BJ (cell line): ENCODE results near the gene CORIN. TPM values are rescaled to one million over a fixed set of nuclear protein-coding genes. Genes with fewer than 3 reads are reported as not detected.
A peak's percentile ranks its signal among the peaks of the same experiment; 100 is the strongest.

ENCODE experiments used
- CTCF ChIA-PET: fragments of 350-600 bp; formaldehyde crosslinking; extraction: SDS; loops from one replicate; lab custom pipeline; 2021; ENCODE audit warnings: antibody characterized with exemption, inconsistent platforms; lab: Yijun Ruan, JAX
- POLR2A ChIA-PET: fragments of 300-600 bp; sonication (Branson Sonifier 250); formaldehyde crosslinking; extraction: SDS; loops from one replicate; lab custom pipeline; 2021; ENCODE audit warnings: antibody characterized with exemption; lab: Charles Lee
- DNase-seq: peaks from one replicate; pipeline ENCODE4 v3.0.0-alpha.2; 2011; ENCODE audit warnings: low read depth
- H3K27me3 ChIP-seq: 2 replicates; pipeline ENCODE4 v1.6.0; 2011; ENCODE audit warnings: low read length; ENCODE audit not compliant: control insufficient read depth, insufficient read depth
- H3K36me3 ChIP-seq: 2 replicates; pipeline ENCODE4 v1.5.1; 2011; ENCODE audit warnings: low read length; ENCODE audit not compliant: control insufficient read depth, insufficient read depth
- H3K4me3 ChIP-seq: 2 replicates; pipeline ENCODE4 v1.5.1; 2011; ENCODE audit warnings: low read depth, mild to moderate bottlenecking, control low read depth, low read length
- polyA plus RNA-seq: library from polyadenylated mRNA; depleted of rRNA; stranded (reverse); fragments of >200 nt; gene quantifications from 2 replicates; pipeline ENCODE4 v1.2.3, GENCODE V29; 2011
- TF ChIP-seq, protein P1 (sequence below): IDR thresholded peaks from 2 replicates; pipeline ENCODE4 v1.5.1; 2011; ENCODE audit warnings: low read depth, mild to moderate bottlenecking, control low read depth, inconsistent platforms, low read length, moderate library complexity; ENCODE audit not compliant: insufficient read depth

Gene CORIN
- polyA plus RNA-seq, 1 experiment: 22.1 TPM

DNA sequence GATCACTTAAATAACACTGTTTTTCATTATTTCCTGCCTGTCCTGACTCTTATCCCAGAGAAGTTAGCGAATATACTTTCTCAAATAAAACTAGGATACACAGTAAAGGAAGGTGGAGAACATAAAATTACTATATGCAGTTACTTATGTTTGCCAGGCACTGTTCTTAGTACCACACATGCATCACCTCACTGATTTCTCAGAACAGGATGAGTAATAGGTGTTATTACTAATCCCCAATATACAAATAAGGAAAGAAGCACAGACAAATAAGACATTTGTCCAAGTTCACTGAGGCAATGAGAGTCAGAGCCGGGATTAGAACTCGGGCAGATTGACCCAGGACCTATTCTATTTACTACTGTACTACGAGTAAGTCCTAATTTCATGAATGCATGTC is 91.7 kb downstream of the CORIN start:
- no peak for DNase-seq

DNA sequence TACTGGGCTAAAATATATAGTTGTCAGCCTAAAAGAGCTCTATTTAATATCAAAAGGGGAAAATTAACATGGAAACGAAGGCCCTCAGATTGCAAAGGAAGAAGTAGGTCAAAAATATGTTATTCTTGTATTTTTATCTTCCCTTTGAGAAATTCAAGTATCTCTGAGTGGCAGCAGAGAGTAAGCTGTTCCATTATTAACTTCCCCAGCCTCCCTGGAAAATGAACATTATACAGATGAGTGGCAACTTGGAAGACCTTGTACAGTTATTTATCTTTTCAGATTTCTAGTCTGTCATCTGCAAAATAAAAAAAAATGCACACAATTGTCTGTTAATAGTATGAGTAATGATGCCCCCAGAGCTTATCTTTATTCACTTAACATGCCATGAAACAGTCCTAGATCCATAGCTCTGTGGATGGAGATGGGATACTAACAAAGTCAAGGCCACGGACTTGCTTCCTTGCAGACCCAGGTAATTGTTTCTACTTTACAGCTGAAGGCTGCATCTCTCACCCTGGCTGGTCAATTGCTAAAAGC is 93.0 kb downstream of the CORIN start:
- DNase-seq: no peak
- Histone ChIP-seq H3K4me3 (no peak overlapping the region), H3K36me3 (no peaks in the 10 kb centered on the region), H3K27me3 (no peaks in the 10 kb centered on the region)
- TF ChIP-seq, protein P1, sequence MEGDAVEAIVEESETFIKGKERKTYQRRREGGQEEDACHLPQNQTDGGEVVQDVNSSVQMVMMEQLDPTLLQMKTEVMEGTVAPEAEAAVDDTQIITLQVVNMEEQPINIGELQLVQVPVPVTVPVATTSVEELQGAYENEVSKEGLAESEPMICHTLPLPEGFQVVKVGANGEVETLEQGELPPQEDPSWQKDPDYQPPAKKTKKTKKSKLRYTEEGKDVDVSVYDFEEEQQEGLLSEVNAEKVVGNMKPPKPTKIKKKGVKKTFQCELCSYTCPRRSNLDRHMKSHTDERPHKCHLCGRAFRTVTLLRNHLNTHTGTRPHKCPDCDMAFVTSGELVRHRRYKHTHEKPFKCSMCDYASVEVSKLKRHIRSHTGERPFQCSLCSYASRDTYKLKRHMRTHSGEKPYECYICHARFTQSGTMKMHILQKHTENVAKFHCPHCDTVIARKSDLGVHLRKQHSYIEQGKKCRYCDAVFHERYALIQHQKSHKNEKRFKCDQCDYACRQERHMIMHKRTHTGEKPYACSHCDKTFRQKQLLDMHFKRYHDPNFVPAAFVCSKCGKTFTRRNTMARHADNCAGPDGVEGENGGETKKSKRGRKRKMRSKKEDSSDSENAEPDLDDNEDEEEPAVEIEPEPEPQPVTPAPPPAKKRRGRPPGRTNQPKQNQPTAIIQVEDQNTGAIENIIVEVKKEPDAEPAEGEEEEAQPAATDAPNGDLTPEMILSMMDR: no peak
- CTCF ChIA-PET: no interaction called here
- POLR2A ChIA-PET: no interaction called here

More for the DNA sequence above, 91.7 kb downstream of the CORIN start:
- H3K27me3 ChIP-seq: no peaks in the 10 kb centered on the region
- ChIA-PET CTCF (interaction anchor here (0.6 kb wide), 1 partner anchor 133 kb away, joined by 3 read pairs; no protein-coding TSS in a partner anchor), POLR2A (no interaction called here)
- H3K4me3 ChIP-seq: no peak overlapping the region
- H3K36me3 ChIP-seq: no peaks in the 10 kb centered on the region
- TF ChIP-seq, protein P1: no peak

GRCh38 chr4:47744253-47744652 is 93.6 kb downstream of the CORIN start:
- POLR2A ChIA-PET: no interaction called here
- no peaks in the 10 kb centered on the region for H3K36me3 ChIP-seq
- TF ChIP-seq, protein P1: no peak
- no peak for DNase-seq
- H3K27me3 ChIP-seq: no peaks in the 10 kb centered on the region
- CTCF ChIA-PET: no interaction called here
- H3K4me3 ChIP-seq: no peak overlapping the region

- DNase-seq: peak; percentile 2
- H3K4me3 ChIP-seq: no peak overlapping the region
- TF ChIP-seq, protein P1: no peak
- POLR2A ChIA-PET: no interaction called here
- H3K27me3 ChIP-seq: no peaks in the 10 kb centered on the region
- no peaks in the 10 kb centered on the region for H3K36me3 ChIP-seq
- CTCF ChIA-PET: no interaction called here
These were observed 96.7 kb downstream of the CORIN start for GRCh38 chr4:47741200-47741599.

GRCh38 chr4:47737326-47737725 is 100.5 kb downstream of the CORIN start:
- CTCF ChIA-PET: interaction anchor here (1.4 kb wide), 1 partner anchor 9 kb away, joined by 3 read pairs; no protein-coding TSS in a partner anchor
- TF ChIP-seq, protein P1: no peak
- DNase-seq: no peak
- H3K4me3 ChIP-seq: no peak overlapping the region
- POLR2A ChIA-PET: no interaction called here
- no peaks in the 10 kb centered on the region for H3K27me3 ChIP-seq
- H3K36me3 ChIP-seq: no peaks in the 10 kb centered on the region
